ENCODE data around the gene ASCC2.
"Not testable (repeated sequence)": the region's sequence is repeated elsewhere in the genome, so short reads cannot be mapped to it uniquely, and the experiment has no call there.

Gene ASCC2, protein sequence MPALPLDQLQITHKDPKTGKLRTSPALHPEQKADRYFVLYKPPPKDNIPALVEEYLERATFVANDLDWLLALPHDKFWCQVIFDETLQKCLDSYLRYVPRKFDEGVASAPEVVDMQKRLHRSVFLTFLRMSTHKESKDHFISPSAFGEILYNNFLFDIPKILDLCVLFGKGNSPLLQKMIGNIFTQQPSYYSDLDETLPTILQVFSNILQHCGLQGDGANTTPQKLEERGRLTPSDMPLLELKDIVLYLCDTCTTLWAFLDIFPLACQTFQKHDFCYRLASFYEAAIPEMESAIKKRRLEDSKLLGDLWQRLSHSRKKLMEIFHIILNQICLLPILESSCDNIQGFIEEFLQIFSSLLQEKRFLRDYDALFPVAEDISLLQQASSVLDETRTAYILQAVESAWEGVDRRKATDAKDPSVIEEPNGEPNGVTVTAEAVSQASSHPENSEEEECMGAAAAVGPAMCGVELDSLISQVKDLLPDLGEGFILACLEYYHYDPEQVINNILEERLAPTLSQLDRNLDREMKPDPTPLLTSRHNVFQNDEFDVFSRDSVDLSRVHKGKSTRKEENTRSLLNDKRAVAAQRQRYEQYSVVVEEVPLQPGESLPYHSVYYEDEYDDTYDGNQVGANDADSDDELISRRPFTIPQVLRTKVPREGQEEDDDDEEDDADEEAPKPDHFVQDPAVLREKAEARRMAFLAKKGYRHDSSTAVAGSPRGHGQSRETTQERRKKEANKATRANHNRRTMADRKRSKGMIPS

DNA sequence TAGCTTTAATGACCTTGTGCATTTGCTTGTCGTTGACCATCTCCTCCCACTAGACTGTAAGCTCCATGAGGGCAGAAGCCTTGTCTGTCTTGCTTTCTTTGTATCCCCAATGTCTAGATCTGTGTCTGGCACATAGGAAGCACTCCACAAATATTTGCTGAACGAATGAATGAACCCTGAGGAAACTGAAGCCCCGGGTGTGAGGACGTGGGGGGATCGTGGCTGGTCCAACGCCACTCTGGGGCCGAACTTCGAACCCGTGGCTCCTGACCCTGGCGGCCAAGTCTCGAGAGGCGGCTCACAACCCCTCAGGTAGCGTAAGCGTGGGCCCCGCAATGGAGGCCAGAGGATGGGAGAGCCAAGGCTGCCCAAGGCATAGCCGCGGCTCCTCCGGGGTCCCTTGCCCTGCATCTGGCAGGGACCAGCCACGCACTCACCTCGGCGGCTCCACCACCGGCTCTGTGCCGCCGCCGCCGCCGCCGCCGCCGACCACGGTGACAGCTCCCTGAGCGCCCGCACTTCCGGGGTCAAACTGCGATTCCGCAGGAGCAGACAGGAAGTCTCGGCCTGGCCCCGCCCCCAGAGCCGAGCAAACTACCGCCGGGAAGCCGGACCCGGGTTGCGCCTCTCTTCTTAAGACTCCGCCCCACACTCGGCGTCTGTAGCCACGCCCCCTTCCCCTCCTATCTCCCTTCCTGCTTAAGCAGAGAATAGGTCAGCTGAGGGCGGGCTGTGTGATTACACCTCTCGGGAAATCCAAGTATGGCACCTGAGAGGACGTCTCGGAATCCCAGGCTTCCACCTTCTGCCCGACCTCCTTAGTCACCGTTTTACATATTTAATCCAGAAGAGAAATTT, at the start of gene ASCC2:
ASCC2 (minus strand) TSS at position 534 of the 858 bp plus-strand sequence. CDS start 5,949 bp downstream, outside the sequence.
- peak; percentile 99 for DNase-seq (ENCODE audit: low spot score)

DNA sequence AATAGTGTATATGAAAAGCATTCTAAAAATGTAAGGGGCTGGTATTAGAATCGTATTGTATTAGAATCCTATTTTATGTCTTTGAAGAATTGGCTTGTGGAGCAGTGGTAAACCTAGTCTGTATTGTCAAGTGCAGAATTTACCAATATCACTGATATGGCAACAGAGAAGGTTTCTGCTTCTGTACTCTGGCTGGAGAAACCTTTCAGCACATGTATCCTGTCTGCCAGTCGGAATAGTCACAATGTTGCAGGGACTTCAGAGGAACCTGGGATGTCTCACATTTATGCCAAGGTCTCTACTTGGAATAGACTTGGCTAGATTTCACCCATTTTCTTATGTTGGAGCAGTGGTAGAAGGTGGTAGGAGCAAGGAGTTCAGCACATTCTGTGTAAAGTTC, 49.3 kb upstream of the ASCC2 start:
- no peak for DNase-seq (ENCODE audit: low spot score)

DNA sequence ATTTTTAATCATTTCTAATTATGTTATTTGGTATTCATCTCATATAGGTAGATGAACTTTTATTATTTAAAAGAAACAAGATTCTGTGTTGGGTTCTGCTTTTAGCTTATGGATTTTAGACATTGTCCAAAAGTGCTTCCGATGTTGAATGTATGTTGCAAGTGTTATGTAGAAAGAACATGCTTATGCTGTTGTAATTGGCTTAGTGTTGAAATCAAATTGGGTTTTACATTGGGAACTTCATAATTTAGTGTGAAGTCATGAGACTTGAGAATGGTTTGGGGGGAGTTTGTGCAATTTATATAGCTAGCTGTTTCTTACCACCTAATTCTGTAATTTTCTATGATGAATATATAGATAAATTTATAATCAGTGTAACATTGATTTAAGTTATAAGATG, 48.5 kb upstream of the ASCC2 start:
- DNase-seq (ENCODE audit: low spot score): no peak

DNA sequence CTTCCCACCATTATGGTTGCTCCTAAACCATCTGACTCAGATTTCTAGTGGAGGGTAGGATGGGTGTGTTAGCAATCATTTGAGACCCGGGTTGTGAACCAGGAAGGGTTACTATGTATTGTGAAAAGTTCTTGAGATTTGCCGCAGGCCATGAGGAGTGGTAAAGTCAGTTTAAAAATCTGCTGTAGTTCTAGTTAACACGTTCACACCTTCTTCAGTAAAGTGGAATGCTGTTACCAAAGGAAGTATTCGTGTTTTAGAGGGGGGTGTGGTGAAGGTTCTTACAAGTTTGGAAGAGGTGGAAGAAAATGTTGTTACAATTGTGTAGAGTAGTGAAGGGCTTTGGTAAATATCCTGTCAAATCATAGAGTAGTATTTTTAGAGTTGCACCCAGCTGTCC, 47.5 kb upstream of the ASCC2 start:
- DNase-seq (ENCODE audit: low spot score): no peak

DNA sequence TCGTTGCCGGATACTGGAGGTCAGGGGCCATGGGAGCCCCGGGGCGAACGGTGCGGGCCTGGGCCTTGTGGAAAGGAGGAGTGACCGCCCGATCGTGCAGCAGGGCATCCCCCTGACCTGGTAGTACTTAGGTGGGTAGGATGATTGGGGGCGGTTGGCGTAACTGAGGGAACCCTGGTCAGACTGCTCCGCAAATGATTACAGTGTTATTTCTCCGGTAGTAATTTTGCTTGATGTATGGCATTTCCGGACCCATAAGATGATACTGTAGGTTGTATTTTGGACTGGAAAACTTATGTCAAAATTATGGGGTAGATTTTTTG, 45.7 kb upstream of the ASCC2 start:
- DNase-seq (ENCODE audit: low spot score): no peak

DNA sequence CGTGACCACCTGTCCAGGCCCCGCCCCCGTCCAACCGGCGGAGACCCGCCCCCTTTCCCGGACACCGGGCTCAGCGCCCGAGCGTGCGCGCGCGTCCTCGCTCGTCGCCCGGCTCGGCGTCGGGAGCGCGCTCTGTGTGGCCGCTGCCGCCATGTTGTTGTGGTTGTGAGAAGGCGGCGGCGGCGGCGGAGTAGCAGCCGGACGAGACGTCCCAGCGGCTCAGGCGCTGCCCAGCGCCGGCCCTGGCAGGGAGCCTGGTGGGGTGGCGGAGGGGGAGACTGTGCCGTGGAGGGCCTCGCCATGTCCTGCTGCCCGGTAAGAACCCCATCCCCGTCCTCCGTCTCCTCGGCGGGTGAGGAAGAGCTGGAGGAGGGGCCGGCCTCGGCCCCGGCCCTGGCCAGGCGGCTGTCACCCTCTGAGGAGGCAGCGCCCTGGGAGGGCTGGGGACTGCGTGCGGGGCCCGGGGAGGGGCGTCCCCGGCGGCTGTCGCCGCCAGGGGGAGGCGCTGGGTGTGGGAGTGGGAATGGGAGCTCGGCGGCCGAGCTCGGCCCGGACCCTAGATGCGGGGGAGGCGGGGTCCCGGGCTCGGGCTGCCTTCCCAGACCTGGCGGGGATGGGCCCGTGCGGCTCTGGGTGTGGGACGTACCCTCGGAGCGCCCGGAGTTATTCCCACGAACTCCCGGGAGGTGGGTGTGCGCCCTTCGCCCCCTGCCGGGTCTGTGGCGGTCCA, 45.1 kb upstream of the ASCC2 start, which contains the start of gene MTMR3:
MTMR3 (plus strand) TSS at position 130 of the 730 bp plus-strand sequence. CDS start 87,886 bp downstream, outside the sequence.
- peak; percentile 91 for DNase-seq (ENCODE audit: low spot score)

DNA sequence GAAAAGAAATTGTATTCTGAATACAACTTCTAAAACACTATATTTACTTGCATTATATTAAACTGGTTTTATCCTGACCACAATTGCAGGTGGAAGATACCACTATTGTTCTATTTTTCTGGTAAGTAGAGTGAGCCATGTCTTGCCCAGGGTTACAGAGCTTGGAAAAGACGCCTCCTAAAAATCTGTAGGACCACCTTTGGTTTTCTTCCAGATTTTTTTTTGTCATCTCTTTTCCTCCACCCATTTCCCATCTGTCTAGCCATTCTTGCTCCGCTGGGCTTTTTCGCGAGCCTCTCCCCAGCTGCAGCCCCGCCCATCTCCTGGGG, 44.6 kb upstream of the ASCC2 start:
- no peak for DNase-seq (ENCODE audit: low spot score)

DNA sequence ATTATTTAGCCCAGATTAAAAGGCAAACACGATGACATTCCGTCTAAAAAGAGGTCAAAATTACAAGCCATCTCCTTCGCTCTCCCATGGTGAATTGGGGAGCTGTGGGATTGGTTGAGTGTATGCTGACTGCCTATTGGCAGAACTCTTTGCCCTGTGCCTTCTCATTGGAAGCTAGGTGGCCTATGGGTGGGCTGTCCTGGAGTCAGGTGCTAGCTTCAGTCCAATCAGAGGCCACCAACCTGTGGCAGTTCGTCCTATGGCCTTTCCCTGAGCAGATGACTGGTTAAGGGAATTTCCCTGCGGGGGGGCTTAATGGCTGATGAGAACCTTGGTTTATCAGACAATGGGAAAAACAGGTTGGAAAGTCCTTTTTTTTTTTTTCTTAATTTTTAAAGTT, 41.7 kb upstream of the ASCC2 start:
- DNase-seq (ENCODE audit: low spot score): no peak

DNA sequence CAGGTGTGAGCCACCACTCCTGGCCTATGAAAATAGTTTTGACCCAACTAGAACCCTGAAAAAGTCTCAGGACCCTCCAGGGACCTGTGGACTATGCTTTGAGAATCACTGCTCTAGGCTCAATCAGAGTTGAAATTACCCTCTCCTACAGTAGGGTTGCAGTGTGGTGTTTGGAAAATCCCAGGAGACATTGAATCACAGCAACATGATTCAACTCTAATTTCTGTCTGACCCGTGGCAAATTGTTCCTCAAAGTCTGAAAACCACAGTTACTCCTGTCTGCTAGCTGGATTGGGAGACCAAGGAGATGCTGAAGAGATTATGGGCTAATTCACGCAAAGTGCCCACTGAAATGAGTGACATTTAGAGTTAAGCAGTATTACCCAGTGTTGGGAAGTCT, 39.5 kb upstream of the ASCC2 start:
- DNase-seq (ENCODE audit: low spot score): peak; percentile 44

DNA sequence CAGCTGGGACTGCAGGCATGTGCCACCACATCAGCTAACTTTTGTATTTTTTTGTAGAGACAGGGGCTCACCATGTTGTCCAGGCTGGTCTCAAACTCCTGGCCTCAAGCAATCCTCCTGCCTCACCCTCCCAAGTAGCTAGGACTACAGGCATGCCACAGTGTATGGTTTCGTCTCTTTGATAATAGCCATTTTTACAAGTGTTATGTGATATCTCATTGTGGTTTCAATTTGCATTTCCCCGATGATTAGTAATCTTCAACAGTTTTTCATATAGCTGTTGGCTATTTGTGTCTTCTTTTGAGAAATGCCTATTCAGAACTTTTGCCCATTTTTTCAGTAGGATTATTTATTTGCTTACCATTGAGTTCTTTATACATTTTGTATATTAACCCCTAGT, 35.9 kb upstream of the ASCC2 start:
- no peak for DNase-seq (ENCODE audit: low spot score)

DNA sequence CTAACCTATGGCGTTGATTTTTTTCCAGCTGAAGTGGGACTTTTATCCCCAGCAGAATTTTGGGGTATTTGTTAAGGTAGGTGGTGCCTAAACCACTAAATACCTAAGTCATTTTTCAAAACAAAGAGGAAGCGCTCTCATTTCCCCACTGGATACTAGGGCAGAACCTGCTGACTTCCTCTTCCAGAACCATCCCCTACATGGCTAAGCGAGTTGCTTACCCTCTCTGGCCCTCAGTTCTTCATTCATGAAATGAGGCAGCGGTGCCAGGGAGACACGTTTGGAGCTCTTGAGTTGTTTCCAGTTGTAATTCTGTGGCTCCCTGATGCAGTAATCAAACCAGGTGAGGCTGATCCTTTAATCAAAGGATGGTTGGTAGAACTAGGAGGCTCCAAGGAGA, 34.9 kb upstream of the ASCC2 start:
- no peak for DNase-seq (ENCODE audit: low spot score)

DNA sequence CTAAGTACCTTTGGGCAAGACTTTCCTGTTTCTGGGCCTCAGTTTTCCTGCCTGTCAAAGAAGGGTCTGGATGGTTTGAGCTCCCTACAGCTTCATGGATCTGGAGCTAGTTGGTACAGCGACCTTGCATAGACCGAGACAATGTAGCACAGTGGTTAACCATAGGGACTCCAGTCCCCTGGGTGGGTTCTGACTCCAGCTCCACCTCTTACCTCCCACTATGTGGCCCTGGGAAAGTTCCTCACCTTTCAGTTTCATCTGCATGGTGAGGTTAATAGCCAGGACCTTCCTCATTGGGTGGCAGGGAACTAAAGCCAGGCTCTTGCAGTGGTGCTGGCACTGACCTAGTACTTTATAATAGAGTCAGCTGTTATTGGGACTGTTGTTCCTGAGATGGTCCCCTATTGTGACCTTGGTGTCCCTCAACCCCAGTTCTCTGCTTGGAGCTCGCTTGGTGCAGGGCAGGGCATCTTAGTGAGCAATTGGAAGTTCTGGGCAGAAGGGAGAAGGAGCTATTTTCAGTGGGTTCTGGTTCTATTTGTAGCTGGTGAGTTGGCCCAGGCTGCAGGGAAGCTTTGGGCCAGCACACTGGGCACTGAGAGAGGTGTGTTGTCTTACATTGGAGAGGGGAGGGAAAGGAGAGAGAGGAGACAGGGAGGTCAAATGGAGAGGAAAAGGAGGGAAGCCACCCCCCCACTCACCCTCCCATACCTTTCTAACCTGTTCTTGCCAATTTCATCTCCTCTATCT, 34.2 kb upstream of the ASCC2 start:
- DNase-seq (ENCODE audit: low spot score): no peak

DNA sequence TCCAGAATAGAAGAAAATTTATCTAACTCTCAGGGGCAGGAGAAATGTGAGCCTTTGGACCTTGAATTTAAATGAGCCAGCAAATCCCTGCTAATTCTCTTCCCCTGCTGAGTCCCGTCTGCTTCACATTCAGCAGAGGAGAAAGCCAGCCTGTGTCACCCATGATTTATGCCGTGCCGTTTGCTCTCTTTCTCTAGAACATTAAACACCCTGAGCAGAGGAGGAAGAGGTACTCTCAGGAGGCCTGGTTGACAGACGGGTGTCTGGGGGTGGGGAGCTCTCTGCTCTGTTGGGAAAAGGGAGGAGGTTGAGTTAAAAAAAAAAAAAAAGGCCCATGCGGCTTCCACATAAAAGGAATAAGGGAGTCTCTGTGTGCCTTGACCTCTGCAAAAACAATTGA, 33.6 kb upstream of the ASCC2 start:
- DNase-seq (ENCODE audit: low spot score): no peak

DNA sequence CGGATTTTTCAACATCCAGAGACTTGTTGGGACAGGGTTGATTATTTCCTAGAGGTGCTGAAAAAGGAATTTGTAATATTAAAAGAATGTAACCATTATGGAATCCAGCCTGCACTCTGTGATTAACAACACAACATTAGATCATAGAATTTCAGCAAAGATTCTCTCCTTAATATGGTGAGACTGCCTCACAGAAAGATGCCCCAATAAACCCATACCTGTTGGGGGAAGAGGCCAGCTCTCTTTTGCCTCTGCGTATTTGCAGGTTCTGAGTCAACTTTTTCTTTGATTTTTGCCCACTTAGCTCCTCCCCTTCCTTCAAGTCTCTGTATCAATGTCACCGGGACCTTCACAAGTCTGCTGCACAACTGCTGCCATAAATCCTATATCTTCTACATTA, 32.5 kb upstream of the ASCC2 start:
- peak; percentile 36 for DNase-seq (ENCODE audit: low spot score)

DNA sequence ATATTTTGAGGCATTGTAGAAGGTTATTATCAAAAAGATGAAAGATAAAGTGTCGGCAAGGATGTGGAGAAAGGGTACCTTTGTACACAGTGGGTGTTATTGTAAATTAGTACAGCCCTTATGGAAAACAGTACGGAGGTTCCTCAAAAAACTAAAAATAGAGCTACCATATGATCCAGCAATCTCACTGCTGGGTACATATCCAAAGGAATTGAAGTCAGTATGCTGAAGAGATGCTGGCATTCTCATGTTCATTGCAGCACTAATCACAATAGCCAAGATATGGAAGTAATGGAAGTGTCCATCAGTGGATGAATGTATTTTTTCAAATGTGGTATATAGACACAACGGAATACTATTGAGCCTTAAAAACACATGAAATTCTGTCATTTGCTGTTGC, 29.8 kb upstream of the ASCC2 start:
- DNase-seq (ENCODE audit: low spot score): no peak

DNA sequence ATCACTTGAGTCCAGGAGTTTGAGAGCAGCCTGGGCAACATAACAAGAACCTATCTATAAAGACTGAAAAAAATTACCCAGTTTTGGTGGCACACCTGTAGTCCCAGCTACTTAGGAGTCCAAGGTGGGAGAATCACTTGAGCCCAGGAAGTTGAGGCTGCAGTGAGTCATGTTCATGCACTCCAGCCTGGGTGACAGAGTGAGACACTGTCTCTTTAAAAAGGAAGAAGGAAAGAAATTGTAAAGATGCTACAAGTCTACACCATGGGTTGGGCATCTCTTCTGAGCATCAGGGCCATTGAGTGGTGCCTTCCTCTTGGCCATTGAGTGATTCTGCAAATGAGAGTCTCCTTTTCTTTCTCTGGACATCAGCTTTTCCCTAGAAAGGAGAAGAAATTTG, 29.2 kb upstream of the ASCC2 start:
- DNase-seq (ENCODE audit: low spot score): no peak

DNA sequence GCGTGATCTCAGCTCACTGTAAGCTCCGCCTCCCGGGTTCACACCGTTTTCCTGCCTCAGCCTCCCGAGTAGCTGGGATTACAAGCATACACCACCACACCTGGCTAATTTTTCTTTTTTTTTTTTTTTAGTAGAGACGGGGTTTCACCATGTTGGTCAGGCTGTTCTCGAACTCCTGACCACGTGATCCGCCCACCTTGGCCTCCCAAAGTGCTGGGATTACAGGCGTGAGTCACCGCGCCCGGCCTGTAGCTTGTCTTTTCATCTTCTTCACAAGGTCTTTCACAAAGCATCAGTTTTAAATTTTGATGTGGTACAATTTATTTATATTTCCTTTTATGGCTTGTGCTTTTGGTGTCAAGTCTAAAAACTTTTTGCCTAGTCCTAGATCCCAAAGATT, 27.5 kb upstream of the ASCC2 start:
- DNase-seq (ENCODE audit: low spot score): not testable (repeated sequence)

DNA sequence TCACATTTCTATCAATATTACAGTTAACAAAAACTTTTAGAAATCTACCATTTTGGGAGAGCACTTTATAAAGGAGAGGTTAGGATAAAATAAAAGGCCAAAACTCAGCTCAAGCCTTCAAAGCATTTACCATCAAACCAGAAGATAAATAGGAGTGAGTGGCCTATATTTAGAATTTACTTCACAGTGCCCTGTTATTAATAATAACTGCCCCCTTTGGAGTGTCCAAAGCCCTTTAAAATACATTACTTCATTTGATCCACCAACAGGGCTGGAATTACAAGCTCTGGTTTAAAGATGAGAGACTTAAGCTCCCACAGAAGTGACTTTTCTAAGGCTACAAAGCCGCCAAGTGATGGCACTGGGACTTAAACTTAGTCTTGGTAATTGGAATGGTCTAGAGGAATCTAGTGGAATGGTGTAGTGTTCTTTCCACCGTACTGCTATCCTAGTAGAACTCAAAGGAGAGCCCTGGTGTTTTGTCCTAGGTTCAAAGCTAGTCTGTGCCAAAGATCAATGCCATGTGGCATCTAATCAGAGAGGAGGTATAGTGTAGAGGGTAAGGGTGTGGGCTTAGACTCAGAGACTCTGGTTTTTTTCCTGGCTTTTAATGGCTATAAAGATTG, 23.7 kb upstream of the ASCC2 start:
- DNase-seq (ENCODE audit: low spot score): no peak

DNA sequence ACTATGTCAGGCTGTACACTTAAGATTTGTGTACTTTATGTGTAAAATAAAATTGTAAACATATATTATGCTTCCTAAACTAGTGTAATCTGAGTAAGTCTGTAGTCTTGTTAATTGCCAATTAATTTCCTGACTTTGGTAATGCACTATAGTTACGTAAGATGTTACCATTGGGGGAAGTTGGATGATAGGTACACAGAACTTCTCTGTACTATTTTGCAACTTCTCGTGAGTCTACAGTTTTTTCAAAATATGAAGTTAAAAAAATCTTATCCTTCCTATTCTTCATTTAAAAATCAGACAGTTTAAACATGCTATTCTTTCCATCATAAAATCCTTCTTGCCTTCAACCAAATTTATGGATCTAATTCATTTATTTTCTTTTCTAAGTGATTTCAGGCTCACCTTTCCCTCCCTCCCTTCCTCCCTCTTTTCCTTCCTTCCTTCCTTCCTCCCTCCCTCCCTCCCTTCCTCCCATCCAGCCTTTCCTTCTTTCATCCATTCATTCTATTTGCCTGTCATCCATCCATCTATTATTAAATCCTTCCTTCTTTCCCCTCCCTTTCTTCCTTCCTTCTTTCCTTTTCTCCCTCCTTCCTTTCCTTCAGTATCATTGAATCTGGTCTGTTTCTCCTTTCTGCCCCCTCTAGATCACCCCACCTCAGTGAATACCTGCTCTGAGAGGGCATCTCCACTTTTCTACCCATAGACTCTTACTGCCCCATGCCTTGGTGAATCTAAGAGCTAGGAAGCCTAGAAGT, 22.1 kb upstream of the ASCC2 start:
- no peak for DNase-seq (ENCODE audit: low spot score)

DNA sequence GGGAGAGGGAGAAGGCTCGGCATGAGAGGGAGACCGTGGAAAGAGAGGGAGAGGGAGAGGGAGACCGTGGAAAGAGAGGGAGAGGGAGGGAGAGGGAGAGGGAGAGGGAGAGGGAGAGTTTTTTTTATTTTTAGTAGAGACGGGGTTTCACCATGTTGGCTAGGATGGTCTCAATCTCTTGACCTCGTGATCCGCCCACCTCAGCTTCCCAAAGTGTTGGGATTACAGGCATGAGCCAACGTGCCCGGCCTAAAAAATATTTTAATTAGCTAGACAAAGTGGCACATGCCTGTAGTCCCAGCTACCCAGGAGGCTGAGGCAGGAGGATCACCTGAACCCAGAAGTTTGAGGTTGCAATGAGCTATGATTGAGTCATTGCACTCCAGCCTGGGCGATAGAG, 21.0 kb upstream of the ASCC2 start:
- not testable (repeated sequence) for DNase-seq (ENCODE audit: low spot score)
